Measurements from ENCODE around the gene ZMAT2. TPM values are rescaled to one million over a fixed set of nuclear protein-coding genes. Genes with fewer than 3 reads are reported as not detected.

The ZMAT2 gene
- total and polyA plus RNA-seq, 10 of the 15 experiments (the other 5 are each of a cell fraction or from before 2014, with no cell fraction given), result 28.1 to 102 (median 42.9) TPM

GRCh38 chr5:140664359-140665119, 35.7 kb upstream of the ZMAT2 start, which contains the start of gene WDR55:
WDR55 (plus strand) TSS chr5:140664904; CDS start chr5:140664913, 9 bp downstream.
- ATAC-seq, result peak; percentile 98
- peaks cover 31% of the 10 kb centered on the region for H3K79me2 ChIP-seq (ENCODE audit: control insufficient read depth, insufficient read depth, low read length)
- in situ Hi-C loops (cut with MboI), result no loop called here
- RAD21 ChIA-PET (ENCODE audit: unreplicated experiment), result interaction anchor here (2.3 kb wide), 1 partner anchor 18 kb away, joined by 6 read pairs; the partner anchor contains the start of genes IK and NDUFA2
- SMC1A ChIA-PET (ENCODE audit: uncharacterized antibody, unreplicated experiment), result interaction anchor here (1.0 to 2.8 kb wide), 3 partner anchors 8 to 37 kb away, joined by 3 to 12 read pairs (median 4); partner anchors contain the start of genes IK and NDUFA2
- CTCF ChIA-PET, result interaction anchor here (0.9 to 2.1 kb wide), 2 partner anchors 10 to 312 kb away, joined by 3 to 5 read pairs; no protein-coding TSS in a partner anchor
- H3K9ac ChIP-seq (ENCODE audit: control insufficient read depth, insufficient read depth, low read length), result peak within 1 kb of the TSS; percentile 82
- no peaks in the 10 kb centered on the region for H3K27me3 ChIP-seq (replicated peaks in 1 of 2; ENCODE audit: control insufficient read depth in 2 of 2, insufficient read depth in 2 of 2, low read length in 1 of 2)
- intact Hi-C loops (cut with micrococcal nuclease; ENCODE audit: unreplicated experiment), result loop anchor here (1.0 to 2.0 kb wide), 2 partner anchors 54 to 100 kb away; partner anchors contain the start of genes APBB3 and SLC35A4
- peak within 1 kb of the TSS; percentile 99 for H2AFZ ChIP-seq (ENCODE audit: control insufficient read depth, low read depth, low read length)
- peak; percentile 71 for DNase-seq (ENCODE audit: low read depth, low spot score)
- peaks cover 18% of the 10 kb centered on the region in 2 experiments; a peak in 3 of 4 replicates for H3K36me3 ChIP-seq (ENCODE audit: control insufficient read depth in 2 of 2, insufficient read depth in 2 of 2, low read length in 1 of 2)
- 1% methylated on average over 53 of the region's 54 CpGs for WGBS (ENCODE audit: insufficient coverage, insufficient replicate concordance, low lambda C conversion rate, missing lambda C conversion rate)
- H3K9me3 ChIP-seq (replicated peaks; ENCODE audit: control insufficient read depth, insufficient read depth, low read length), result no peaks in the 10 kb centered on the region
- FAIRE-seq, result peak; percentile 91
- peak within 1 kb of the TSS; percentile 96 for H3K4me3 ChIP-seq
- H3K4me1 ChIP-seq (ENCODE audit: control insufficient read depth, insufficient read depth, low read length), result no peaks in the 10 kb centered on the region
- POLR2A ChIA-PET, result interaction anchor here (0.6 to 2.3 kb wide), 8 partner anchors 10 to 100 kb away, joined by 3 to 12 read pairs (median 3); partner anchors contain the start of genes APBB3, HARS1, HARS2 and IK
- H4K20me1 ChIP-seq (ENCODE audit: control insufficient read depth, insufficient read depth), result no peaks in the 10 kb centered on the region
- peak within 1 kb of the TSS; percentile 77 for H3K4me2 ChIP-seq (ENCODE audit: control insufficient read depth, insufficient read depth)
- BruUV-seq (replicated peaks), result TSS peak; percentile 96
- peak within 1 kb of the TSS; percentile 85 for H3K27ac ChIP-seq (ENCODE audit: control insufficient read depth, insufficient read depth)
- TF ChIP-seq CHD2 (IDR thresholded peaks at IDR 0.05; ENCODE audit: borderline replicate concordance, low read depth, low read length), result 0 out of 2 replicates have a peak, but pooled peaks have one; percentile 46
- peak; percentile 55; the same call in 1 of the 2 replicates for TF ChIP-seq MLLT1 (IDR thresholded peaks at IDR 0.05)
- peak; percentile 52; the same call in 1 of the 2 replicates for TF ChIP-seq RUNX3 (IDR thresholded peaks at IDR 0.05; ENCODE audit: low read length)
- TF ChIP-seq YBX1 (IDR thresholded peaks at IDR 0.05), result no peak
- TF ChIP-seq ZNF207 (IDR thresholded peaks at IDR 0.05; ENCODE audit: borderline replicate concordance), result 0 out of 2 replicates have a peak, but pooled peaks have one; percentile 58
- peak; percentile 57; the same call in 1 of the 2 replicates for TF ChIP-seq PAX5 (IDR thresholded peaks at IDR 0.05; ENCODE audit: borderline replicate concordance, low read depth, low read length)
- peak; percentile 82 for TF ChIP-seq TAF1 (IDR thresholded peaks at IDR 0.05; ENCODE audit: borderline replicate concordance, low read depth, low read length)
- no peak for TF ChIP-seq CEBPB (IDR thresholded peaks at IDR 0.05; ENCODE audit: borderline replicate concordance in 1 of 2, low read depth in 2 of 2, low read length in 2 of 2)
- peak; percentile 68; the same call in 1 of the 2 replicates for TF ChIP-seq RELB (IDR thresholded peaks at IDR 0.05; ENCODE audit: low read depth)
- TF ChIP-seq ZBTB4 (CRISPR knock-in tag; IDR thresholded peaks at IDR 0.05), result no peak
- no peak for TF ChIP-seq NFXL1 (IDR thresholded peaks at IDR 0.05; ENCODE audit: borderline replicate concordance)
- peak; percentile 66 for TF ChIP-seq DPF2 (IDR thresholded peaks at IDR 0.05)
- TF ChIP-seq TCF12 (IDR thresholded peaks at IDR 0.05; ENCODE audit: low read depth, low read length), result peak; percentile 15; the same call in 1 of the 2 replicates
- TF ChIP-seq PBX3 (IDR thresholded peaks at IDR 0.05; ENCODE audit: insufficient replicate concordance, low read depth, low read length), result no peak
